ENCODE data around the gene SYNE1.
"Not testable (repeated sequence)": the region's sequence is repeated elsewhere in the genome, so short reads cannot be mapped to it uniquely, and the experiment has no call there.

SYNE1 gene

DNA sequence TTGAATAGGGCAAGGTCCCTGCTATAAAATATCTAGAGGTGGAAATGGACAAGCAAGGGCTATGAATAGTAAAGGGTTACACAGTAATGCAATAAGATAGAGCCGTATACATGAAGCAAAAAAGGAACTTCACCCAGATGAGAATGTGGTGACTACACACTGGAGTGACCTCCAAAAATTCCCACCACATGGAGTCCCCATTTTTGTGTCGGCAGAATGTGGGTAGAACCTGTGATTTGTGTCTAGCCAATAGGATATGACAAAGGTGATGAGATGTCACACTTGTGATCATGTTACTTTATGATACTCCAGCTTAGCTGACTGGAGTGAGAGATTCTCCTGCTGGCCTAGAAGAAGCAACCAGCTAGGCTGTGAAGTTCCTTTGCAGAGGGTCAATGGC, 96.8 kb downstream of the SYNE1 start:
- Histone ChIP-seq H3K27ac (ENCODE audit: low read depth, low read length) (no peak overlapping the region), H3K36me3 (ENCODE audit: control insufficient read depth in 5 of 5, insufficient read depth in 5 of 5, low read length in 5 of 5) (no peaks in the 10 kb centered on the region), H3K4me1 (ENCODE audit: control insufficient read depth in 5 of 5, insufficient read depth in 5 of 5, low read length in 5 of 5) (no peaks in the 10 kb centered on the region), H3K4me3 (ENCODE audit: low read depth in 1 of 5, low read length in 5 of 5) (no peak overlapping the region), H3K27me3 (ENCODE audit: control insufficient read depth in 5 of 5, insufficient read depth in 4 of 5, low read length in 5 of 5) (no peaks in the 10 kb centered on the region), H3K9ac (ENCODE audit: low read length in 5 of 5) (no peak overlapping the region), H3K9me3 (ENCODE audit: control insufficient read depth in 5 of 5, low read length in 5 of 5) (no peaks in the 10 kb centered on the region)

- Histone ChIP-seq H3K4me3 (ENCODE audit: low read depth in 1 of 5, low read length in 5 of 5) (no peak overlapping the region), H3K9ac (ENCODE audit: low read length in 5 of 5) (no peak overlapping the region)
Measured at GRCh38 chr6:152534541-152534940, 102.6 kb downstream of the SYNE1 start.

DNA sequence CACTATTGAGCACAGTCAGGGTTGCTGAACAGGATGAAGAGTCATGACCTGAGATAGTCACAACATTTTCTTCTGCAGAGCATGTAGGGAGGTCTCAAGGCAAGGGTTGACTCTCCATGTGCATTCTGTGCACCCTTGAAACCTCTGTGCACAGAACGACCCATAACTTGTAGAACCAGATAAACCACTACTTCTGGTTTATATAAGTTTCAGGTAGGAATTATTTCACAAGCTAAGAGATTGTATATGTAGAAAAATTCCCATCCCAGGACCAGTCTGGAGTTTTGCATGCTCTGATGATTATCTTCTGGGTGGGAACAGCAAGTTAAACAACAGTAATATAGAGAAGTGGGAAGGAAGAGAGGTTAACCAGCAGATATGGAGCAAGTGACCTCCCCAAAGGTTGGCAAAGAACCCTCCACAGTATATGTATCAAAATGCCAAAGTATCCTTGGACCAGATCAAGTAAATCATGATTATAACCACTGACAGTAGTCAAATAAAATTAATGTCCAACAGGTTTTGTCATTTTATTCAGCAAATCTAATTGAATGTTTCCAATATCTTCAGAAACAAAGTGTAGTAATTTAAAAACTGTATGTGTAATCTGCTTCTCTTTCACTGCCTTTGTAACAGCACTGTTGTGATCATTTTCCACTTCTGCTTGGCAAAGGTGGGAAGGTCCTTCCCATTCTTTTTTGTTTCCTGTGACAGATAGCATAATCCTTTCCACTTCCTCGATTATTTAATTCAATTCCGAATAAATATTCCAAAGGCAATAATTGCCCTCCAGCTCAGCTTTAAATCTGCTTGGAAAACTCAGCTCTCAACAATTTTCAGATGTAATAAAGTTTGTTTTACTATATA, 104.4 kb downstream of the SYNE1 start:
- no peak overlapping the region for H3K4me3 ChIP-seq (ENCODE audit: low read depth in 1 of 5, low read length in 5 of 5)
- no peaks in the 10 kb centered on the region for H3K36me3 ChIP-seq (ENCODE audit: control insufficient read depth in 5 of 5, insufficient read depth in 5 of 5, low read length in 5 of 5)
- peaks cover 0 to 3% (median 0%) of the 10 kb centered on the region in 5 donors for H3K4me1 ChIP-seq (ENCODE audit: control insufficient read depth in 5 of 5, insufficient read depth in 5 of 5, low read length in 5 of 5)
- no peak overlapping the region for H3K27ac ChIP-seq (ENCODE audit: low read depth, low read length)
- no peaks in the 10 kb centered on the region for H3K27me3 ChIP-seq (ENCODE audit: control insufficient read depth in 5 of 5, insufficient read depth in 4 of 5, low read length in 5 of 5)
- no peak overlapping the region for H3K9ac ChIP-seq (ENCODE audit: low read length in 5 of 5)
- no peaks in the 10 kb centered on the region for H3K9me3 ChIP-seq (ENCODE audit: control insufficient read depth in 5 of 5, low read length in 5 of 5)

More at GRCh38 chr6:152534541-152534940, 102.6 kb downstream of the SYNE1 start:
- Histone ChIP-seq H3K9me3 (ENCODE audit: control insufficient read depth in 5 of 5, low read length in 5 of 5) (no peaks in the 10 kb centered on the region), H3K4me1 (ENCODE audit: control insufficient read depth in 5 of 5, insufficient read depth in 5 of 5, low read length in 5 of 5) (peaks cover 0 to 3% (median 0%) of the 10 kb centered on the region in 5 donors), H3K36me3 (ENCODE audit: control insufficient read depth in 5 of 5, insufficient read depth in 5 of 5, low read length in 5 of 5) (no peaks in the 10 kb centered on the region), H3K27me3 (ENCODE audit: control insufficient read depth in 5 of 5, insufficient read depth in 4 of 5, low read length in 5 of 5) (no peaks in the 10 kb centered on the region), H3K27ac (ENCODE audit: low read depth, low read length) (no peak overlapping the region)

- Histone ChIP-seq H3K27ac (ENCODE audit: low read depth, low read length) (no peak overlapping the region), H3K4me1 (ENCODE audit: control insufficient read depth in 5 of 5, insufficient read depth in 5 of 5, low read length in 5 of 5) (peaks cover 0 to 3% (median 0%) of the 10 kb centered on the region in 5 donors), H3K9me3 (ENCODE audit: control insufficient read depth in 5 of 5, low read length in 5 of 5) (no peaks in the 10 kb centered on the region), H3K36me3 (ENCODE audit: control insufficient read depth in 5 of 5, insufficient read depth in 5 of 5, low read length in 5 of 5) (no peaks in the 10 kb centered on the region), H3K27me3 (ENCODE audit: control insufficient read depth in 5 of 5, insufficient read depth in 4 of 5, low read length in 5 of 5) (no peaks in the 10 kb centered on the region), H3K9ac (ENCODE audit: low read length in 5 of 5) (no peak overlapping the region), H3K4me3 (ENCODE audit: low read depth in 1 of 5, low read length in 5 of 5) (no peak overlapping the region)
Measured at GRCh38 chr6:152531659-152532058, 105.5 kb downstream of the SYNE1 start.

- no peak overlapping the region for H3K4me3 ChIP-seq (ENCODE audit: low read depth in 1 of 5, low read length in 5 of 5)
- no peaks in the 10 kb centered on the region for H3K27me3 ChIP-seq (ENCODE audit: control insufficient read depth in 5 of 5, insufficient read depth in 4 of 5, low read length in 5 of 5)
- no peak overlapping the region for H3K9ac ChIP-seq (ENCODE audit: low read length in 5 of 5)
- H3K9me3 ChIP-seq (ENCODE audit: control insufficient read depth in 5 of 5, low read length in 5 of 5) = no peaks in the 10 kb centered on the region
- peaks cover 0 to 3% (median 0%) of the 10 kb centered on the region in 5 donors for H3K4me1 ChIP-seq (ENCODE audit: control insufficient read depth in 5 of 5, insufficient read depth in 5 of 5, low read length in 5 of 5)
- no peak overlapping the region for H3K27ac ChIP-seq (ENCODE audit: low read depth, low read length)
- H3K36me3 ChIP-seq (ENCODE audit: control insufficient read depth in 5 of 5, insufficient read depth in 5 of 5, low read length in 5 of 5) = no peaks in the 10 kb centered on the region
Measured at GRCh38 chr6:152529369-152529768, 107.8 kb downstream of the SYNE1 start.

- H3K27me3 ChIP-seq (ENCODE audit: control insufficient read depth in 5 of 5, insufficient read depth in 4 of 5, low read length in 5 of 5); H3K9ac ChIP-seq (ENCODE audit: low read length in 5 of 5); H3K36me3 ChIP-seq (ENCODE audit: control insufficient read depth in 5 of 5, insufficient read depth in 5 of 5, low read length in 5 of 5); H3K4me1 ChIP-seq (ENCODE audit: control insufficient read depth in 5 of 5, insufficient read depth in 5 of 5, low read length in 5 of 5); H3K4me3 ChIP-seq (ENCODE audit: low read depth in 1 of 5, low read length in 5 of 5); H3K9me3 ChIP-seq (ENCODE audit: control insufficient read depth in 5 of 5, low read length in 5 of 5); H3K27ac ChIP-seq (ENCODE audit: low read depth, low read length): not testable (repeated sequence)
Measured at GRCh38 chr6:152514120-152514519, 123.0 kb downstream of the SYNE1 start.

DNA sequence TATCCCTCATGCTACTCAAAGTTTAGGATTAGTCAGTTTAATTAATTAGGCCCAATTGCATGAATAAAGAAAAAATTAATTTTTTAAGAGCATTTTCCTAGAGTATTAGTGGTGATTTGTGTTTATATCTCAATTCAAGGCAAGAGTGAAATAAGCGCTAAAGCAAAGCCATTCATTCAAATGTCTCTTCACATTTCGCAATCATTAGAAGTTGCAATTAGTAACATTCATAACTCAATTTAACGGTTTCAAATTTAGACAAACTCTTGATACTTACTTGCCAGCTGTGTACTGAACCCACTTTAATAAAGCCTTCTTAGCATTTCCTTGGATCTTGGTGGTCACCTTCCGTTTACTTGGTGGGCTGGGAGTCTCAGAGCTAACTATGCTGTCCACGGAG, 127.2 kb downstream of the SYNE1 start:
- H3K4me3 ChIP-seq (ENCODE audit: low read depth in 1 of 5, low read length in 5 of 5) = no peak overlapping the region
- H3K27ac ChIP-seq (ENCODE audit: low read depth, low read length) = no peak overlapping the region
- H3K27me3 ChIP-seq (ENCODE audit: control insufficient read depth in 5 of 5, insufficient read depth in 4 of 5, low read length in 5 of 5) = no peaks in the 10 kb centered on the region
- H3K9me3 ChIP-seq (ENCODE audit: control insufficient read depth in 5 of 5, low read length in 5 of 5) = no peaks in the 10 kb centered on the region
- H3K4me1 ChIP-seq (ENCODE audit: control insufficient read depth in 5 of 5, insufficient read depth in 5 of 5, low read length in 5 of 5) = no peaks in the 10 kb centered on the region
- H3K36me3 ChIP-seq (ENCODE audit: control insufficient read depth in 5 of 5, insufficient read depth in 5 of 5, low read length in 5 of 5) = no peaks in the 10 kb centered on the region
- H3K9ac ChIP-seq (ENCODE audit: low read length in 5 of 5) = no peak overlapping the region

DNA sequence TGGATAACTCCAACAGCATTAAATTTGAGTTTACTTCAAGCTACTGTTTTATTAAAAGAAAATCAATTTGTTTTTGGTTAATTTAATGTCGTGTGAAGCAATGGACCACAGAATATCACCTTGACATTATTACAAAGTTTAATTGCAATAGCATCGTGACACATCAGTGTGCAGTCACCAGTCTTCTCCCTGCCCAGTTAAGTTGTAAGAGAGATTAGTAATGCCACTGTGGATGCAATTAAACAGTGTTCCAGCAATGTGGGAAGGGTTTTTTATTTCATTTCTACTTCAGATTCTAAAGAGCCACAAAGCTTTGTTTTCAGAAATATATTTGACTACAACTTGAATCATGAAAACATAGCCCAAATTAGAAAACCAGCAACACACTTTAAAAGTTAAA, 128.7 kb downstream of the SYNE1 start:
- Histone ChIP-seq H3K4me1 (ENCODE audit: control insufficient read depth in 5 of 5, insufficient read depth in 5 of 5, low read length in 5 of 5) (no peaks in the 10 kb centered on the region), H3K27me3 (ENCODE audit: control insufficient read depth in 5 of 5, insufficient read depth in 4 of 5, low read length in 5 of 5) (no peaks in the 10 kb centered on the region), H3K36me3 (ENCODE audit: control insufficient read depth in 5 of 5, insufficient read depth in 5 of 5, low read length in 5 of 5) (no peaks in the 10 kb centered on the region), H3K27ac (ENCODE audit: low read depth, low read length) (no peak overlapping the region), H3K9ac (ENCODE audit: low read length in 5 of 5) (no peak overlapping the region), H3K4me3 (ENCODE audit: low read depth in 1 of 5, low read length in 5 of 5) (no peak overlapping the region), H3K9me3 (ENCODE audit: control insufficient read depth in 5 of 5, low read length in 5 of 5) (no peaks in the 10 kb centered on the region)

DNA sequence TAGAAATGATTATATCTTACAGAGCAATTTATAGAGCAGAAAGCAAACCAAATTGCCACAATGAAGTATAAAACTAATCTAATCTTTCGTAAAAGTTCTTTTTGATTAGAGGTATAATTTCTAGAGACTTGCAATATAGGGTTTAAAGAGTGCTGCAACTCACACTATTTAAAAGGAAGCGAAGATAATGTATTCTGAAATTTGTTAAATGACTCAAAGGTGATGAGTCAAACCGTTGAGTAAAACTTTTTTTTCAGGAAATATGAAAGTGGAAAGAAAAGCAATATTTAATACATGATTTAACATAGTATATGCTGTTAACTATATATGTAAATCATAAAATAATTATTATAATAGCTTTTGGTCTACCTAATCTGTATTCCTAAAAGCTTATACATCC, 133.6 kb downstream of the SYNE1 start:
- no peak overlapping the region for H3K9ac ChIP-seq (ENCODE audit: low read length in 5 of 5)

DNA sequence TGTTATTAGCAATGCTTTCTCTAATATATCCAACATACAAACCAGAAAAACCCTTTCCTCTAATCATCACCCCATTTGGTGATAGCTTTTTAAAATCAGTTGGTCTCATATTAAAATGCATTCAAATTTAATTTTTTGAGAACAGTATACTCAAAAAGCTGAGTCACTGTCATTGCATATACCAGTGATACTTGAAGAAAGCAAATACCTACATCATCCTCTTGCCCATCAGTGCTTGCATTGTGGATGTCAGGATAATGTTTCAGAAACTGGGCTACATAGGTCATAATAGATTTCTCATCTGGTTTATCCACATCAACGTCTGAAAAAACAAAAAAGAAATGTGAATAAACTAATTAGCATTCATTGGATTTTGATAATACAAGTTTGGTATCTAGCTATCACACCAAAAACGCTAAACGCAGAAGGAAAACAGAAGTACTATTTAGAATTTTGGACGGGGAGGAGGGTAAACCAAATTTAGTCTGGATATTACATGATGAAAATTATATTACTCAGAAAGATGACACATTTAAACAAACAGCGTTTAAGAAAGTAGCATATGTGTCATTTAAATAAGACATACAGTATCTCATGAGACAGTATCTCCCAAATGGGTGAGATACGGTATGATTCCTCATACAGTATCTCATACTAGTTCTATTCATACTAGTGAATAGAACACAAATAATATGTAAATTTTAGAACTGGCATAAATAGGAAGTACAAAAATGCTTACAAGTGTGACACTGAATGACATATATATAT, 134.6 kb downstream of the SYNE1 start:
- Histone ChIP-seq H3K9ac (ENCODE audit: low read length in 5 of 5) (no peak overlapping the region), H3K4me3 (ENCODE audit: low read depth in 1 of 5, low read length in 5 of 5) (no peak overlapping the region), H3K9me3 (ENCODE audit: control insufficient read depth in 5 of 5, low read length in 5 of 5) (no peaks in the 10 kb centered on the region), H3K27me3 (ENCODE audit: control insufficient read depth in 5 of 5, insufficient read depth in 4 of 5, low read length in 5 of 5) (no peaks in the 10 kb centered on the region), H3K4me1 (ENCODE audit: control insufficient read depth in 5 of 5, insufficient read depth in 5 of 5, low read length in 5 of 5) (no peaks in the 10 kb centered on the region), H3K27ac (ENCODE audit: low read depth, low read length) (no peak overlapping the region), H3K36me3 (ENCODE audit: control insufficient read depth in 5 of 5, insufficient read depth in 5 of 5, low read length in 5 of 5) (no peaks in the 10 kb centered on the region)

More for the DNA sequence above, 133.6 kb downstream of the SYNE1 start:
- Histone ChIP-seq H3K4me1 (ENCODE audit: control insufficient read depth in 5 of 5, insufficient read depth in 5 of 5, low read length in 5 of 5) (no peaks in the 10 kb centered on the region), H3K36me3 (ENCODE audit: control insufficient read depth in 5 of 5, insufficient read depth in 5 of 5, low read length in 5 of 5) (no peaks in the 10 kb centered on the region), H3K9me3 (ENCODE audit: control insufficient read depth in 5 of 5, low read length in 5 of 5) (no peaks in the 10 kb centered on the region), H3K4me3 (ENCODE audit: low read depth in 1 of 5, low read length in 5 of 5) (no peak overlapping the region), H3K27me3 (ENCODE audit: control insufficient read depth in 5 of 5, insufficient read depth in 4 of 5, low read length in 5 of 5) (no peaks in the 10 kb centered on the region), H3K27ac (ENCODE audit: low read depth, low read length) (no peak overlapping the region)

Measured in subcutaneous abdominal adipose tissue (tissue), 5 donors.